ENCODE results near the gene HGD.

GRCh38 chr3:120642368-120642948 is 39.6 kb downstream of the HGD start:
- no peak for TF ChIP-seq CTCF (IDR thresholded peaks at IDR 0.05)
- no peak for TF ChIP-seq ZFX (IDR thresholded peaks at IDR 0.05; ENCODE audit: borderline replicate concordance)

All from 22Rv1 (cell line).